ENCODE data around the gene PRDM2. TPM values are rescaled to one million over a fixed set of nuclear protein-coding genes. Genes with fewer than 3 reads are reported as not detected.

Gene PRDM2
- polyA plus RNA-seq, 3 donors = 4.1 to 22.5 (median 7.6) TPM

GRCh38 chr1:13760340-13760739 lies 60.4 kb downstream of the PRDM2 start:
- Mint-ChIP-seq H3K27me3 (ENCODE audit: low read depth in 3 of 3) (no peaks in the 10 kb centered on the region), H3K27ac (peak overlapping the region in 2 of 7 donors; percentile 10 to 21), H3K4me3 (no peak overlapping the region), H3K36me3 (peaks cover 10 to 13% of the 10 kb centered on the region in 2 donors), H3K9me3 (no peaks in the 10 kb centered on the region), H3K4me1 (peaks cover 33% of the 10 kb centered on the region)
- Histone ChIP-seq H2AFZ (ENCODE audit: insufficient read depth, low read depth, low read length, poor library complexity, severe bottlenecking) (no peak overlapping the region), H4K20me1 (ENCODE audit: insufficient read depth, low read length) (peaks cover 100% of the 10 kb centered on the region), H3K4me3 (replicated peaks in 1 of 3; ENCODE audit: low read depth in 2 of 3, low read length in 3 of 3) (no peak overlapping the region), H3K79me2 (ENCODE audit: insufficient read depth, low read length) (peaks cover 100% of the 10 kb centered on the region), H3K27me3 (ENCODE audit: control insufficient read depth in 2 of 2, insufficient read depth in 2 of 2, low read length in 2 of 2) (no peaks in the 10 kb centered on the region), H3K36me3 (replicated peaks in 1 of 2; ENCODE audit: control insufficient read depth in 1 of 2, insufficient read depth in 2 of 2, low read length in 2 of 2) (peaks cover 0 to 8% of the 10 kb centered on the region in 2 donors), H3K9me3 (replicated peaks in 1 of 2; ENCODE audit: control insufficient read depth in 1 of 2, insufficient read depth in 1 of 2, low read length in 2 of 2) (no peaks in the 10 kb centered on the region), H3K27ac (ENCODE audit: low read depth in 1 of 2, low read length in 2 of 2) (no peak overlapping the region), H3K4me1 (ENCODE audit: control insufficient read depth in 1 of 2, insufficient read depth in 2 of 2, low read length in 2 of 2) (peaks cover 0 to 14% of the 10 kb centered on the region in 2 donors), H3K9ac (ENCODE audit: insufficient read depth, low read length, poor library complexity, severe bottlenecking) (no peak overlapping the region), H3K4me2 (replicated peaks; ENCODE audit: extremely low read depth, low read length, poor library complexity, severe bottlenecking) (no peak overlapping the region)
- TF ChIP-seq, protein P1, sequence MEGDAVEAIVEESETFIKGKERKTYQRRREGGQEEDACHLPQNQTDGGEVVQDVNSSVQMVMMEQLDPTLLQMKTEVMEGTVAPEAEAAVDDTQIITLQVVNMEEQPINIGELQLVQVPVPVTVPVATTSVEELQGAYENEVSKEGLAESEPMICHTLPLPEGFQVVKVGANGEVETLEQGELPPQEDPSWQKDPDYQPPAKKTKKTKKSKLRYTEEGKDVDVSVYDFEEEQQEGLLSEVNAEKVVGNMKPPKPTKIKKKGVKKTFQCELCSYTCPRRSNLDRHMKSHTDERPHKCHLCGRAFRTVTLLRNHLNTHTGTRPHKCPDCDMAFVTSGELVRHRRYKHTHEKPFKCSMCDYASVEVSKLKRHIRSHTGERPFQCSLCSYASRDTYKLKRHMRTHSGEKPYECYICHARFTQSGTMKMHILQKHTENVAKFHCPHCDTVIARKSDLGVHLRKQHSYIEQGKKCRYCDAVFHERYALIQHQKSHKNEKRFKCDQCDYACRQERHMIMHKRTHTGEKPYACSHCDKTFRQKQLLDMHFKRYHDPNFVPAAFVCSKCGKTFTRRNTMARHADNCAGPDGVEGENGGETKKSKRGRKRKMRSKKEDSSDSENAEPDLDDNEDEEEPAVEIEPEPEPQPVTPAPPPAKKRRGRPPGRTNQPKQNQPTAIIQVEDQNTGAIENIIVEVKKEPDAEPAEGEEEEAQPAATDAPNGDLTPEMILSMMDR (IDR thresholded peaks at IDR 0.05) = no peak
- no CpG with 5 or more reads among the region's 2 CpGs for WGBS (ENCODE audit: insufficient coverage)
- DNase-seq = no peak
- intact Hi-C loops (cut with micrococcal nuclease) = no loop called here

GRCh38 chr1:13760921-13761320 lies 60.9 kb downstream of the PRDM2 start:
- H3K9me3 Mint-ChIP-seq = no peaks in the 10 kb centered on the region
- H3K27ac Mint-ChIP-seq = peak overlapping the region in 1 of 7 donors; percentile 10
- peaks cover 33% of the 10 kb centered on the region for H3K4me1 Mint-ChIP-seq
- H3K27ac ChIP-seq (ENCODE audit: low read depth in 1 of 2, low read length in 2 of 2) = no peak overlapping the region
- 78% methylated on average over 1 of the region's 5 CpGs for WGBS (ENCODE audit: insufficient coverage)
- no peak overlapping the region for H2AFZ ChIP-seq (ENCODE audit: insufficient read depth, low read depth, low read length, poor library complexity, severe bottlenecking)
- no peak overlapping the region for H3K9ac ChIP-seq (ENCODE audit: insufficient read depth, low read length, poor library complexity, severe bottlenecking)
- no peak overlapping the region for H3K4me3 Mint-ChIP-seq
- intact Hi-C loops (cut with micrococcal nuclease) = no loop called here
- DNase-seq = no peak
- H3K27me3 ChIP-seq (ENCODE audit: control insufficient read depth in 2 of 2, insufficient read depth in 2 of 2, low read length in 2 of 2) = no peaks in the 10 kb centered on the region
- no peak overlapping the region for H3K4me2 ChIP-seq (replicated peaks; ENCODE audit: extremely low read depth, low read length, poor library complexity, severe bottlenecking)
- no peak overlapping the region for H3K4me3 ChIP-seq (replicated peaks in 1 of 3; ENCODE audit: low read depth in 2 of 3, low read length in 3 of 3)
- H3K36me3 Mint-ChIP-seq = peaks cover 10 to 13% of the 10 kb centered on the region in 2 donors
- peaks cover 100% of the 10 kb centered on the region for H3K79me2 ChIP-seq (ENCODE audit: insufficient read depth, low read length)
- H3K27me3 Mint-ChIP-seq (ENCODE audit: low read depth in 3 of 3) = no peaks in the 10 kb centered on the region
- TF ChIP-seq, protein P1 (IDR thresholded peaks at IDR 0.05) = no peak
- no peaks in the 10 kb centered on the region for H3K9me3 ChIP-seq (replicated peaks in 1 of 2; ENCODE audit: control insufficient read depth in 1 of 2, insufficient read depth in 1 of 2, low read length in 2 of 2)
- H3K36me3 ChIP-seq (replicated peaks in 1 of 2; ENCODE audit: control insufficient read depth in 1 of 2, insufficient read depth in 2 of 2, low read length in 2 of 2) = peaks cover under 1 to 8% of the 10 kb centered on the region in 2 donors
- H3K4me1 ChIP-seq (ENCODE audit: control insufficient read depth in 1 of 2, insufficient read depth in 2 of 2, low read length in 2 of 2) = peaks cover 0 to 14% of the 10 kb centered on the region in 2 donors
- peaks cover 100% of the 10 kb centered on the region for H4K20me1 ChIP-seq (ENCODE audit: insufficient read depth, low read length)

All from CD14-positive monocyte (primary cell).